NCI-H187 treated with DMSO at 0.1 percent for 48 hours (cell line): ENCODE results near the gene GSE1.

ENCODE experiments used
- DNase-seq: peaks from one replicate; lab custom pipeline; 2025; lab: John Stamatoyannopoulos, UW

Gene GSE1

GRCh38 chr16:85662482-85662812 is 49.3 kb downstream of the GSE1 start:
- no peak for DNase-seq

GRCh38 chr16:85662976-85663830 is 50.1 kb downstream of the GSE1 start:
- DNase-seq, result no peak

- DNase-seq, result no peak
Observed at GRCh38 chr16:85663891-85664321, 50.8 kb downstream of the GSE1 start.

- DNase-seq, result no peak
Observed at GRCh38 chr16:85664580-85665372, 51.7 kb downstream of the GSE1 start.

- no peak for DNase-seq
Observed at GRCh38 chr16:85665373-85665740, 52.2 kb downstream of the GSE1 start.

- DNase-seq, result no peak
Observed at GRCh38 chr16:85665929-85666328, 52.8 kb downstream of the GSE1 start.

- no peak for DNase-seq
Observed at GRCh38 chr16:85667261-85667660, 54.1 kb downstream of the GSE1 start.

- no peak for DNase-seq
Observed at GRCh38 chr16:85667841-85668413, 54.8 kb downstream of the GSE1 start.

GRCh38 chr16:85668676-85669424 is 55.7 kb downstream of the GSE1 start:
- no peak for DNase-seq

GRCh38 chr16:85670840-85671239 is 57.7 kb downstream of the GSE1 start:
- DNase-seq, result no peak

GRCh38 chr16:85673529-85674417 is 60.7 kb downstream of the GSE1 start:
- DNase-seq, result no peak

GRCh38 chr16:85674418-85674755 is 61.3 kb downstream of the GSE1 start:
- no peak for DNase-seq

GRCh38 chr16:85674828-85675227 is 61.7 kb downstream of the GSE1 start:
- DNase-seq, result no peak

- DNase-seq, result no peak
Observed at GRCh38 chr16:85675251-85675874, 62.2 kb downstream of the GSE1 start.

- DNase-seq, result no peak
Observed at GRCh38 chr16:85676466-85676865, 63.3 kb downstream of the GSE1 start.

GRCh38 chr16:85677383-85677967 is 64.4 kb downstream of the GSE1 start:
- no peak for DNase-seq

- DNase-seq, result no peak
Observed at GRCh38 chr16:85678016-85678415, 64.9 kb downstream of the GSE1 start.

- DNase-seq, result no peak
Observed at GRCh38 chr16:85678821-85679220, 65.7 kb downstream of the GSE1 start.

- no peak for DNase-seq
Observed at GRCh38 chr16:85679870-85680269, 66.7 kb downstream of the GSE1 start.

- no peak for DNase-seq
Observed at GRCh38 chr16:85680352-85680944, 67.3 kb downstream of the GSE1 start.
